ENCODE measurements around the gene IDH3A. TPM values are rescaled to one million over a fixed set of nuclear protein-coding genes. Genes with fewer than 3 reads are reported as not detected.

Gene IDH3A
- polyA plus RNA-seq, 1 experiment: 49.3 TPM

DNA sequence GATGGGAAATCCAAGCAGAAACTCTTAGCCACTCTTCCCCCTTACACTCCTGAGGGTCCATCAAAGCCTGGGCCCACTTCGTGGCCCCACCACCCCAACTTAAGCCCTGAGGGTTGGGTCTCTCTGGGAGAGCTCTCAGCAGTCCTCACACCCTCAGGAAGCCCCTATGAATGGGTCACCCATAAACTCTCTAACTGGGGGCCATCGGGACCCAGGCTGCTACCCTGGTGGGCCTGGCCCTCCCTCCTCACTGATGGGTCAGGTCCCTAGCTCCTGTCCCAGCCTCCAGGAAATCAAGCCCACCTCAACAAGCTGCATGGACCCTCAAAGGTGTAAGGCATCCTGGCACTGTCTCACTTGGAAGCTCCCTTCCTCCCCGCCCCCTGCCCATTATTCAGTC lies 37.4 kb upstream of the IDH3A start:
- H3K4me3 ChIP-seq (ENCODE audit: low read depth, low read length): no peak overlapping the region
- no peaks in the 10 kb centered on the region for H3K27me3 ChIP-seq (ENCODE audit: control insufficient read depth, insufficient read depth, low read length)
- DNase-seq (ENCODE audit: low read depth): no peak
- ChIA-PET CTCF (interaction anchor here (0.6 to 14.4 kb wide), 18 partner anchors 10 to 598 kb away, joined by 3 to 282 read pairs (median 4); partner anchors contain the start of genes ACSBG1 and CIB2), POLR2A (no interaction called here)
- TF ChIP-seq CTCF (IDR thresholded peaks at IDR 0.05; ENCODE audit: insufficient read depth, low read depth, low read length): no peak
- H3K36me3 ChIP-seq (ENCODE audit: control insufficient read depth, insufficient read depth, low read length): no peaks in the 10 kb centered on the region

GRCh38 chr15:78112551-78112950 lies 36.6 kb upstream of the IDH3A start:
- no peaks in the 10 kb centered on the region for H3K27me3 ChIP-seq (ENCODE audit: control insufficient read depth, insufficient read depth, low read length)
- POLR2A ChIA-PET: no interaction called here
- CTCF ChIA-PET: interaction anchor here (0.6 to 14.4 kb wide), 23 partner anchors 11 to 1282 kb away, joined by 3 to 282 read pairs (median 4); partner anchors contain the start of genes ACSBG1 and CIB2
- H3K36me3 ChIP-seq (ENCODE audit: control insufficient read depth, insufficient read depth, low read length): no peaks in the 10 kb centered on the region
- no peak for TF ChIP-seq CTCF (IDR thresholded peaks at IDR 0.05; ENCODE audit: insufficient read depth, low read depth, low read length)
- DNase-seq (ENCODE audit: low read depth): no peak
- H3K4me3 ChIP-seq (ENCODE audit: low read depth, low read length): no peak overlapping the region

- no peak for TF ChIP-seq CTCF (IDR thresholded peaks at IDR 0.05; ENCODE audit: insufficient read depth, low read depth, low read length)
- Histone ChIP-seq H3K4me3 (ENCODE audit: low read depth, low read length) (no peak overlapping the region), H3K36me3 (ENCODE audit: control insufficient read depth, insufficient read depth, low read length) (no peaks in the 10 kb centered on the region), H3K27me3 (ENCODE audit: control insufficient read depth, insufficient read depth, low read length) (no peaks in the 10 kb centered on the region)
- DNase-seq (ENCODE audit: low read depth): no peak
- ChIA-PET POLR2A (no interaction called here), CTCF (interaction anchor here (0.9 to 1.3 kb wide), 6 partner anchors 10 to 161 kb away, joined by 3 to 5 read pairs (median 4); no protein-coding TSS in a partner anchor)
Observed at GRCh38 chr15:78120523-78120922, 28.6 kb upstream of the IDH3A start.

GRCh38 chr15:78125267-78125666 lies 23.9 kb upstream of the IDH3A start:
- CTCF ChIA-PET: interaction anchor here (1.5 to 2.1 kb wide), 2 partner anchors 116 to 157 kb away, joined by 6 to 8 read pairs; no protein-coding TSS in a partner anchor
- TF ChIP-seq CTCF (IDR thresholded peaks at IDR 0.05; ENCODE audit: insufficient read depth, low read depth, low read length): no peak
- DNase-seq (ENCODE audit: low read depth): no peak
- POLR2A ChIA-PET: no interaction called here
- no peak overlapping the region for H3K4me3 ChIP-seq (ENCODE audit: low read depth, low read length)
- no peaks in the 10 kb centered on the region for H3K27me3 ChIP-seq (ENCODE audit: control insufficient read depth, insufficient read depth, low read length)
- no peaks in the 10 kb centered on the region for H3K36me3 ChIP-seq (ENCODE audit: control insufficient read depth, insufficient read depth, low read length)

DNA sequence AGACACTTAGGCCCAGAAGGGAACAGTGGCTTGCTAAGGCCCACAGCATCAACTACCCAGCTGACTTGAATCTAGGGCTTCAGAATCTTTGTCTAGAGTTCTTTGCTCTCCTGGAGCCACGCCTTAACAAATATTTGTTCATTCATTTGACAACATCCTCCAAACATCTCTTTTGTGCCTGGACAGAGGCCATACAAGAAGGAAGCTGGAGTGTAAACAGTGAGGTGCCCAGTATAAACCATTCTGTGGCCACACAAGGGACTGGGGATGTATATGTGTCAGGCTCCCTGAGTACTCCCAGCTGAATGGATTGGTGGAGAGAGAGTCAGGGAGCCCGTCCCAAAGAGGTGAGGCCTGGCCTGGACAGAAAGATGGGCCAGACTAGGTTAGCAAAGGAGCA lies 21.3 kb upstream of the IDH3A start:
- no peak overlapping the region for H3K4me3 ChIP-seq (ENCODE audit: low read depth, low read length)
- no peaks in the 10 kb centered on the region for H3K36me3 ChIP-seq (ENCODE audit: control insufficient read depth, insufficient read depth, low read length)
- ChIA-PET CTCF (interaction anchor here (0.9 to 2.3 kb wide), 5 partner anchors 10 to 162 kb away, joined by 3 to 13 read pairs (median 4); no protein-coding TSS in a partner anchor), POLR2A (no interaction called here)
- no peak for TF ChIP-seq CTCF (IDR thresholded peaks at IDR 0.05; ENCODE audit: insufficient read depth, low read depth, low read length)
- no peak for DNase-seq (ENCODE audit: low read depth)
- H3K27me3 ChIP-seq (ENCODE audit: control insufficient read depth, insufficient read depth, low read length): no peaks in the 10 kb centered on the region

Measured in BJ (cell line).